ENCODE data around the gene NFKBIB. TPM values are rescaled to one million over a fixed set of nuclear protein-coding genes. Genes with fewer than 3 reads are reported as not detected.

The NFKBIB gene
- total and polyA plus RNA-seq, 2 of the 8 experiments (the other 6 are each of a cell fraction or from before 2014, with no cell fraction given) = 37.3 to 44.1 TPM

DNA sequence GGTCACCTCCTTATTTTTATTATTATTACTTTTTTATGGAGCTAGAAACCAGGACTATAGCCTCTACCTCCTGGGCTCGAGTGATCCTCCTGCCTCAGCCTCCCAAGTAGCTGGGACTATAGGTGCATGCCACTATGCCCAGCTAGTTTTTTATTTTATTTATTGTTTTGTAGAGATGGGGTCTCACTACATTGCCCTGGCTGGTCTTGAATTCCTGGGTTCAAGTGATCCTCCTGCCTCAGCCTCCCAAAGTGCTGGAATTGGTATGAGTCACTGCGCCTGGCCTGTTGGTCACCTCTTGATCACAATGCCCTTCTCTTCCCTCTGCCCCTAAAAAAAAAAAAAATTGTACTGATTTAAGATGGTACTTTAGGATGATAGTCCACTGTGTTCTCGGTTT, 51.4 kb downstream of the NFKBIB start (continued):
- TF ChIP-seq CEBPB (IDR thresholded peaks at IDR 0.05; ENCODE audit: low read depth, low read length) = no peak

All from H1 (cell line).